Ishikawa (cell line): Measurements from ENCODE around the gene MYH10.

Source experiments
- CEBPB ChIP-seq: IDR thresholded peaks from 2 replicates; pipeline ENCODE4 v1.6.1; 2012
- CREB1 ChIP-seq: IDR thresholded peaks from 2 replicates; pipeline ENCODE4 v1.6.1; 2012; ENCODE audit warnings: low read depth
- EGR1 ChIP-seq: IDR thresholded peaks from 2 replicates; pipeline ENCODE4 v1.6.1; 2012
- EP300 ChIP-seq: IDR thresholded peaks from 2 replicates; pipeline ENCODE4 v1.6.1; 2012; ENCODE audit warnings: borderline replicate concordance
- FOXM1 ChIP-seq: IDR thresholded peaks from 2 replicates; pipeline ENCODE4 v1.6.1; 2012; ENCODE audit warnings: low read depth, borderline replicate concordance
- MAX ChIP-seq: IDR thresholded peaks from 2 replicates; pipeline ENCODE4 v1.6.1; 2012
- NFIC ChIP-seq: IDR thresholded peaks from 2 replicates; pipeline ENCODE4 v1.6.1; 2012
- RAD21 ChIP-seq: IDR thresholded peaks from 2 replicates; pipeline ENCODE4 v1.6.1; 2012; ENCODE audit warnings: low read depth
- REST ChIP-seq: IDR thresholded peaks from 2 replicates; pipeline ENCODE4 v1.6.1; 2012; ENCODE audit warnings: low read depth, mild to moderate bottlenecking
- TAF1 ChIP-seq: IDR thresholded peaks from 2 replicates; pipeline ENCODE4 v1.6.1; 2012; ENCODE audit warnings: low read depth, mild to moderate bottlenecking
- TCF12 ChIP-seq: IDR thresholded peaks from 2 replicates; pipeline ENCODE4 v1.6.1; 2012; ENCODE audit warnings: low read depth
- TEAD4 ChIP-seq: IDR thresholded peaks from 2 replicates; pipeline ENCODE4 v1.6.1; 2012
- USF1 ChIP-seq: IDR thresholded peaks from 2 replicates; pipeline ENCODE4 v1.6.1; 2012
- YY1 ChIP-seq: IDR thresholded peaks from 2 replicates; pipeline ENCODE4 v1.6.1; 2012; ENCODE audit warnings: low read depth
- ZBTB7A ChIP-seq: IDR thresholded peaks from 2 replicates; pipeline ENCODE4 v1.6.1; 2012; ENCODE audit warnings: low read depth

MYH10 gene

GRCh38 chr17:8494506-8495111 is 135.9 kb downstream of the MYH10 start:
- TF ChIP-seq MAX (no peak), ZBTB7A (no peak), TEAD4 (no peak), YY1 (no peak), FOXM1 (no peak), USF1 (no peak), RAD21 (no peak), CREB1 (no peak), TAF1 (no peak), NFIC (no peak), TCF12 (no peak), REST (no peak), CEBPB (no peak), EP300 (no peak), EGR1 (no peak)

- TF ChIP-seq TCF12 = no peak
- TF ChIP-seq EP300 = no peak
Measured at GRCh38 chr17:8494021-8494420, 136.5 kb downstream of the MYH10 start.

GRCh38 chr17:8492121-8492520 is 138.4 kb downstream of the MYH10 start:
- no peak for TF ChIP-seq TAF1

- TF ChIP-seq TCF12 (no peak), YY1 (no peak), NFIC (no peak), ZBTB7A (no peak), USF1 (no peak), RAD21 (no peak), EGR1 (no peak), TEAD4 (no peak), FOXM1 (no peak), TAF1 (no peak), CEBPB (no peak), CREB1 (no peak), REST (no peak), MAX (no peak), EP300 (no peak)
Measured at GRCh38 chr17:8490256-8491023, 140.1 kb downstream of the MYH10 start.

- TF ChIP-seq NFIC (no peak), MAX (no peak), EGR1 (no peak), TAF1 (no peak), RAD21 (no peak), USF1 (no peak), FOXM1 (no peak)
Measured at GRCh38 chr17:8489841-8490240, 140.7 kb downstream of the MYH10 start.

- TF ChIP-seq MAX (peak; percentile 35; the same call in 1 of the 2 replicates), USF1 (no peak)
Measured at GRCh38 chr17:8488901-8489300, 141.6 kb downstream of the MYH10 start.
